Measurements from ENCODE around the gene PSMB7.

DNA sequence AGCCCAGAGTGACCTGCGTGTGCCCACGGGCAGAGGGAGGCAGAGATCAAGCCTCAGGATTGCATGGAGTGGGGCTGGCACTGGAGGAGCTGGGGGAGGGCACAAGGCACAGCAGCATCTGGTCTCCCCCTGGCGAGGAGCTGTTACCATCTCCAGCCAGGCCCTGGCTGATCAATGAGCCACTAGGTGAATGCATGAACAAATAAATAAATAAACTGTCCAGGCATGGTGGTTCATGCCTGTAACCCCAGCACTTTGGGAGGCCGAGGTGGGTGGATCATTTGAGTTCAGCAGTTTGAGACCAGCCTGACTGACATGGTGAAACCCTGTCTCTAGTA is 14.3 kb upstream of the PSMB7 start:
- TF ChIP-seq, protein P1, sequence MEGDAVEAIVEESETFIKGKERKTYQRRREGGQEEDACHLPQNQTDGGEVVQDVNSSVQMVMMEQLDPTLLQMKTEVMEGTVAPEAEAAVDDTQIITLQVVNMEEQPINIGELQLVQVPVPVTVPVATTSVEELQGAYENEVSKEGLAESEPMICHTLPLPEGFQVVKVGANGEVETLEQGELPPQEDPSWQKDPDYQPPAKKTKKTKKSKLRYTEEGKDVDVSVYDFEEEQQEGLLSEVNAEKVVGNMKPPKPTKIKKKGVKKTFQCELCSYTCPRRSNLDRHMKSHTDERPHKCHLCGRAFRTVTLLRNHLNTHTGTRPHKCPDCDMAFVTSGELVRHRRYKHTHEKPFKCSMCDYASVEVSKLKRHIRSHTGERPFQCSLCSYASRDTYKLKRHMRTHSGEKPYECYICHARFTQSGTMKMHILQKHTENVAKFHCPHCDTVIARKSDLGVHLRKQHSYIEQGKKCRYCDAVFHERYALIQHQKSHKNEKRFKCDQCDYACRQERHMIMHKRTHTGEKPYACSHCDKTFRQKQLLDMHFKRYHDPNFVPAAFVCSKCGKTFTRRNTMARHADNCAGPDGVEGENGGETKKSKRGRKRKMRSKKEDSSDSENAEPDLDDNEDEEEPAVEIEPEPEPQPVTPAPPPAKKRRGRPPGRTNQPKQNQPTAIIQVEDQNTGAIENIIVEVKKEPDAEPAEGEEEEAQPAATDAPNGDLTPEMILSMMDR (IDR thresholded peaks at IDR 0.05; ENCODE audit: low read depth, low read length), result no peak
- TF ChIP-seq POLR2A (IDR thresholded peaks at IDR 0.05; ENCODE audit: extremely low read depth, insufficient read length) (no peak), MYC (IDR thresholded peaks at IDR 0.05; ENCODE audit: low read depth, low read length) (no peak)
- TF ChIP-seq, protein P2, sequence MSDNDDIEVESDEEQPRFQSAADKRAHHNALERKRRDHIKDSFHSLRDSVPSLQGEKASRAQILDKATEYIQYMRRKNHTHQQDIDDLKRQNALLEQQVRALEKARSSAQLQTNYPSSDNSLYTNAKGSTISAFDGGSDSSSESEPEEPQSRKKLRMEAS (IDR thresholded peaks at IDR 0.05; ENCODE audit: low read depth, low read length), result no peak

Measured in NB4 (cell line).